ENCODE measurements around the gene ARHGAP5. TPM values are rescaled to one million over a fixed set of nuclear protein-coding genes. Genes with fewer than 3 reads are reported as not detected.
"Not testable (repeated sequence)": the region's sequence is repeated elsewhere in the genome, so short reads cannot be mapped to it uniquely, and the experiment has no call there.

The ARHGAP5 gene
- total RNA-seq, 1 donor from 2014 or later = 140 TPM

GRCh38 chr14:32121948-32122347 is 44.8 kb downstream of the ARHGAP5 start:
- peak; percentile 13 for DNase-seq (ENCODE audit: low read depth)
- no peaks in the 10 kb centered on the region for H3K9me3 ChIP-seq (ENCODE audit: insufficient read depth, low read depth, low read length)
- Mint-ChIP-seq H3K4me1 (ENCODE audit: low read depth, unreplicated experiment) (peaks cover 5% of the 10 kb centered on the region), H3K27me3 (ENCODE audit: low read depth, unreplicated experiment) (no peaks in the 10 kb centered on the region), H3K27ac (ENCODE audit: unreplicated experiment) (no peak overlapping the region), H3K4me3 (ENCODE audit: unreplicated experiment) (no peak overlapping the region), H3K36me3 (ENCODE audit: low read depth, unreplicated experiment) (peaks cover 10% of the 10 kb centered on the region), H3K9me3 (ENCODE audit: unreplicated experiment) (peaks cover 1% of the 10 kb centered on the region)
- H3K27me3 ChIP-seq (ENCODE audit: insufficient read depth, low read length) = no peaks in the 10 kb centered on the region
- no peak overlapping the region for H3K9ac ChIP-seq (ENCODE audit: low read length)
- no peak overlapping the region for H3K4me2 ChIP-seq (ENCODE audit: low read length)
- peaks cover 71% of the 10 kb centered on the region for H3K79me2 ChIP-seq (ENCODE audit: insufficient read depth, low read length)
- FAIRE-seq = no peak
- H2AFZ ChIP-seq (ENCODE audit: low read depth, low read length) = no peak overlapping the region
- H3K36me3 ChIP-seq (ENCODE audit: insufficient read depth, low read length) = no peaks in the 10 kb centered on the region
- no peak overlapping the region for H3K27ac ChIP-seq (ENCODE audit: low read depth, low read length)
- H3K4me3 ChIP-seq (ENCODE audit: insufficient read depth, low read depth, low read length) = no peak overlapping the region
- TF ChIP-seq CTCF (IDR thresholded peaks at IDR 0.05; ENCODE audit: insufficient read depth, low read depth, low read length) (no peak), EZH2 (IDR thresholded peaks at IDR 0.05; ENCODE audit: insufficient read depth, low read length) (no peak)
- H3K4me1 ChIP-seq (ENCODE audit: insufficient read depth, low read length) = no peaks in the 10 kb centered on the region
- peaks cover 47% of the 10 kb centered on the region for H4K20me1 ChIP-seq (ENCODE audit: insufficient read depth, low read length)

- H3K9me3 ChIP-seq (ENCODE audit: insufficient read depth, low read depth, low read length); H3K36me3 ChIP-seq (ENCODE audit: insufficient read depth, low read length); H3K4me3 Mint-ChIP-seq (ENCODE audit: unreplicated experiment); H3K27ac ChIP-seq (ENCODE audit: low read depth, low read length); H3K27me3 ChIP-seq (ENCODE audit: insufficient read depth, low read length); H3K27me3 Mint-ChIP-seq (ENCODE audit: low read depth, unreplicated experiment); DNase-seq (ENCODE audit: low read depth); H3K9me3 Mint-ChIP-seq (ENCODE audit: unreplicated experiment); FAIRE-seq; H2AFZ ChIP-seq (ENCODE audit: low read depth, low read length); H3K4me2 ChIP-seq (ENCODE audit: low read length); H3K27ac Mint-ChIP-seq (ENCODE audit: unreplicated experiment); H3K4me1 ChIP-seq (ENCODE audit: insufficient read depth, low read length); H3K4me3 ChIP-seq (ENCODE audit: insufficient read depth, low read depth, low read length); H3K9ac ChIP-seq (ENCODE audit: low read length): not testable (repeated sequence)
- Mint-ChIP-seq H3K36me3 (ENCODE audit: low read depth, unreplicated experiment) (peaks cover 25% of the 10 kb centered on the region), H3K4me1 (ENCODE audit: low read depth, unreplicated experiment) (peaks cover 14% of the 10 kb centered on the region)
- Histone ChIP-seq H3K79me2 (ENCODE audit: insufficient read depth, low read length) (peaks cover 69% of the 10 kb centered on the region), H4K20me1 (ENCODE audit: insufficient read depth, low read length) (peaks cover 37% of the 10 kb centered on the region)
These were observed 50.0 kb downstream of the ARHGAP5 start for GRCh38 chr14:32126899-32127730.

GRCh38 chr14:32127731-32128654 is 50.9 kb downstream of the ARHGAP5 start:
- H3K4me2 ChIP-seq (ENCODE audit: low read length); H3K4me1 ChIP-seq (ENCODE audit: insufficient read depth, low read length); H3K27ac ChIP-seq (ENCODE audit: low read depth, low read length); FAIRE-seq; DNase-seq (ENCODE audit: low read depth); H3K4me3 Mint-ChIP-seq (ENCODE audit: unreplicated experiment); H3K27me3 Mint-ChIP-seq (ENCODE audit: low read depth, unreplicated experiment); H3K9me3 Mint-ChIP-seq (ENCODE audit: unreplicated experiment); H3K9ac ChIP-seq (ENCODE audit: low read length); H3K9me3 ChIP-seq (ENCODE audit: insufficient read depth, low read depth, low read length); H3K36me3 ChIP-seq (ENCODE audit: insufficient read depth, low read length); H3K4me3 ChIP-seq (ENCODE audit: insufficient read depth, low read depth, low read length); H3K27me3 ChIP-seq (ENCODE audit: insufficient read depth, low read length); H2AFZ ChIP-seq (ENCODE audit: low read depth, low read length): not testable (repeated sequence)
- peaks cover 60% of the 10 kb centered on the region for H3K79me2 ChIP-seq (ENCODE audit: insufficient read depth, low read length)
- Mint-ChIP-seq H3K36me3 (ENCODE audit: low read depth, unreplicated experiment) (peaks cover 24% of the 10 kb centered on the region), H3K4me1 (ENCODE audit: low read depth, unreplicated experiment) (peaks cover 14% of the 10 kb centered on the region), H3K27ac (ENCODE audit: unreplicated experiment) (peak overlapping the region; percentile 15)
- peaks cover 28% of the 10 kb centered on the region for H4K20me1 ChIP-seq (ENCODE audit: insufficient read depth, low read length)
